NCI-H2227 (cell line): Measurements from ENCODE around the gene TRIM65.
A peak's percentile ranks its signal among the peaks of the same experiment; 100 is the strongest.

Source experiments
- DNase-seq: peaks from one replicate; lab custom pipeline; 2025; ENCODE audit not compliant: unreplicated experiment; lab: John Stamatoyannopoulos, UW

Gene TRIM65

DNA sequence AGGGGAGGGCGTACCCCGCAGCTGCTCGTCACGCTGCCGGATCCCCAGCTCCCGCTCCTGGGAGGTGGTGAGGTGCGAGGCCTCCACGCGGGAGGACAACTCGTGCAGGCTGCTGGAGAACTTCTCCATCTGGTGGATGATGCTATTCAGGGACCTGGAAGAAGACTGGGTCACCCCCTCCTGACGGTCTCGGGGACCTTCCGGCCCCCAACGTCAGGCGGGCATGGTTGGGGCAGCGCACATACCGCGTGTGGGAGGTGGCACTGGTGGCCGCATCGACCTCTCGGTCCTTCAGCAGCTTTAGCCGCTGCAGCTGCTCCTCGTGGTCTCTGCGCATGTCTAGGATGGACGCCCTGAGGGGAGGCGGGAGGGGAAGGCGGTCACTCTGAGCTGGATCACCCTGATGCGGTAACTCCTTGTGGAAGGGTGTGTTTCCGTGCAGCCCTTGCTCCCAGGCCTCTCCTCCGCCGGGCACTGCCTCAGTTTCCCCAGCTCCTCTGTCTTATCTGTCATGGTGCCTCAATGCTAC, 21.2 kb upstream of the TRIM65 start:
- no peak for DNase-seq

DNA sequence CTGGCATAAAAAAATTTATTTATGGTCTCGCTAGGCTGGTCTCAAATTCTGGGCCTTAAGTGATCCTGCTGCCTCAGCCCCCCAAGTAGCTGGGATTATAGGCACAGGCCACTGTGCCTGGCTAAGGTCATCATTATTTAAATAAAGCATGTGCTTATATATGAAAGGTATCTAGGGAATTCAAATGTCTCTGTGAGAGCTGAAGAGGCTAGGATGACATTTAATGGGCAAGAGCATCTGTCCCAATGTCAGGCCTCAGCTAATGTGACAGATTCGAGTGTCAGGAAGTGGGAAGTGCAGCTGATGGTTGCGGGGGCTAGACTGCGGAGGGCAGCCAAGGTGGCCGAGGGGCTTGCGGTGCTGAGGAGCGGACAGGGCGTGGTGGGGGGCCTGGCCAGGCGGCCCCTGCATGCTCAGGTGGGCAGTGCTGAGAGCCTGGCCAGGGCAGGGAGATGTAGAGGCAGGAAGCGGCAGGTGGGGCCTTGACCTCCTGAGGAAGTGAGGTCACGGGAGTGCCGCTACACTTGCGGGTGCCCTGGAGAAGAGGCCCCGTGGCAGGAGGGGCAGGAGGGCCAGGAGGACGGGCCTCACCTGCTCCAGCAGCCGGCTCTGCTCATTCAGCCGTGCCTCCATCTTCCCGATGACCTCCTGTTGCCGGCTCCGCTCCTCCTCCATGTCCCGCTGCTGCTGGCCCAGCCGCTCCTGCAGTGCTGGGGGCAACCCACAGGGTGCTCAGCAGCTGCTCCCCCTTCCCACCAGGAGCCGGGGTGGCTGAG, 20.6 kb upstream of the TRIM65 start:
- no peak for DNase-seq

DNA sequence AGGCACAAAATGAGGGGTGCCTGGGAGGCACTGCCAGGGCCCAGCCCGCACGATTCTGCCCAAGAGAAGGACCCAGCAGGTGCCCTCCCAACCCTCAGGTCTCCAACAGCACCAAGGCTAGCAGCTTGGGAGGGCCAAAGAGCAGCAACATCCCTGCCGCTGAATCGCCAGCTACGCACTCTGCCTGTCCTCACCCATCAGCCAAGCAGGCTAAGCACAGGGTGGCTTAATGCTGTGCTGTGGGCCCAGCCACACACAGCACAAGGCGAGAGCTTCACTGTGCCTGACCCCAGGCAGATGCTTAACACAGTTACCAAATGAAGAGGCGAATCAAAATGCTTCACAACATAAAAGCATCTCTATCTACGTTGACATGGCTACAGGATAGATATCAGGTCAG, 18.5 kb upstream of the TRIM65 start:
- no peak for DNase-seq

DNA sequence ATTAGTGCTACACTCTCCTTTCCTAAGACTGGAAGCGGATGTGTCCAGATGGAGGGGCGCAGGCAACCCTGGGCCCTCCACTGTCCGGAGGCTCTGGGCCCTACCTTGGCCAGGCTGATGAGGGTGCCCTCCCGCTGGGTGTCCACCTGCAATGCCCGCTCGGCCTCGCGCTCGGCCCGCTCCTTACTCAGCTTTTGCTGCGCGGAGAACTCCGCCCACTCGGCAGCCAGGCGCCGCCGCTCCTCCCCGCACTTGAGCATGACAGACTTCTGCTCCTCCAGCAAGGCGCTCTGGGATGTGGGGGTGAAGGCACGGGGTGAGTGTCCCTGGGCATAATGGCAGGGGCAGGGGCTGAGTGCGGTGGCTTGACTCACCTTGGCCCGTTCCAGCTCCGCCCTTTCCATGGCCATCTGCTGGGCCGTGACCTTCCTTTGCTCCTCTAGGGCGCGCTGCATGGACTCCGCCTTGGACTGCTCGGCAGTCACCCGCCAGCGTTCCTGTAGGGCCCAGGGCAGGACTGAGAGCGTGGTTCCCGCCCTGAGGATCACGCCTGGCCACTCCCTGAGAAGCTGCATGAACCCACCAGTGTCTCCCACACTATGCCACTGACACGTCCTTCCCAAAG, 18.0 kb upstream of the TRIM65 start:
- DNase-seq = no peak

DNA sequence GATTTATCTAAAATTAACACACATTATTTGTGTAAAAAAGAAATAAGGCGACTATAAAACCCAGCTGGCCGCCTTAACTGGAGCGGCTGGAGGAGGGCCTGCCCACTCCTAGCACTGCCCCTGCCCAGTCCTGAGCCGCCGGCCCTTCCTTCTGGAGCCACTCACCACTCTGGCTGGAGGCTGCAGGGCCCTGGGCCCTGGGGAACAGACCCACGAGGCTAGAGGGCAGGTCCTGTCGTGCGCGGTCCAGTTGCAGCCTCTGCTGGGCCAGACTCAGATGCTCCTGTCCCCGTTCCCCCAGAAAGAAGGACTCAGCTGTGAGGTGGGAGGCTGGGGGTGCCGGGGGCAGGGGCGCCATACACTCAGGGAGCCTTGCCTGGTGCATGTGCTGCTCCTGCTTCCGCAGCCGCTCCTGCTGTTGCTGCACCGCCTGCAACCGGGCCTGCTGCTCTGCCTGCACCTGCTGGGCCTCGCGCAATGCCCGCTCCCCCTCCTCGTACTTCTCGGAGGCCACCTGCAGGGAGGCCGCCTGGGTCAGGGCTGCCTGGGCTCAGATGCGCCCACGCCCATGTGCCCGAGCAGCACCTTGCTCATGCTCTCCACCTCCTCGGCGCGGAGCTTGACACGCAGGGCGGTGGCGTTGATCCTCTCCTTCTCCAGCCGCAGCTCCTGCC, 16.9 kb upstream of the TRIM65 start:
- no peak for DNase-seq

DNA sequence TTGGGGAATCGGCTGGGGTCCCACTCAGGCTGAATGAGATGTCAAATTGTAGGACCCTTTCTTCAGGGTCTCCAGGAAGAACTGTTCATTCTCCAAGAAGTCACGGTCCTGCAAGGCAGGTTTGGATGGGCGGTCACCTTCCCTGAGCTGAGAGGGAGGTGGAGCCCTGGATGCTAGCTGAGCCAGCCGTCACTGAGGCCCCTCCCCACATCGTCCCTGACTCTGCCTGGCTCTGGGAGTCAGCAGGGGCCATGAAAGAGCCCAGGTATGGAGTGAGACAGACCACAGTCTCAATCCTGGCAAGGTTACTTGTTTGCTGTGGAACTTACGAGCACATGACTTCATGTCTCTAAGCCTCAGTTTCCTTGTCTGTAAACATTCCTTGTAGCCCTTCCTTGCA, 13.9 kb upstream of the TRIM65 start:
- peak; percentile 23 for DNase-seq

DNA sequence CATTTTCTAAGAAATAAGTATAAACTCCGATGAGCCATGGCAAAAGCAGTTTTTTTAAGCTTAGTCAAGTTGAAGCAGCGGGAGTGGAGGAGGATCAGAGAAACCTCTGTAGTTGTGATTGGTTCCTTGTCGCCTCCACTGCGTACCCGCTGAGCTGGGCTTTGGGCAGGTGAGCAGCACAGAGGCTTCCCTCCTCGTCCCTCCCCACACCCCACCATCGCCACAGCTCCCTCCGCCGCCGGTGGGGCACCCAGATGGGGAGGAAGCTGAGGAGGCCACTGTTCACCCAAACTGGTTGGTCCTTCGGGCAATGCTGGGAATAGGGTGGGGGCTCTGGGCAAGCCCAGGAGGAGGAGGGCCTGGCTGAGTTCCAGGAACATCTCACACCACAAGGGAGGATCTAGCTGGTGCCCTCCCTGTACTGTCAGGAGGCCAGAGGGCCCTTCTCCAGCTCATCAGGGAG, 13.1 kb upstream of the TRIM65 start:
- peak; percentile 68 for DNase-seq

DNA sequence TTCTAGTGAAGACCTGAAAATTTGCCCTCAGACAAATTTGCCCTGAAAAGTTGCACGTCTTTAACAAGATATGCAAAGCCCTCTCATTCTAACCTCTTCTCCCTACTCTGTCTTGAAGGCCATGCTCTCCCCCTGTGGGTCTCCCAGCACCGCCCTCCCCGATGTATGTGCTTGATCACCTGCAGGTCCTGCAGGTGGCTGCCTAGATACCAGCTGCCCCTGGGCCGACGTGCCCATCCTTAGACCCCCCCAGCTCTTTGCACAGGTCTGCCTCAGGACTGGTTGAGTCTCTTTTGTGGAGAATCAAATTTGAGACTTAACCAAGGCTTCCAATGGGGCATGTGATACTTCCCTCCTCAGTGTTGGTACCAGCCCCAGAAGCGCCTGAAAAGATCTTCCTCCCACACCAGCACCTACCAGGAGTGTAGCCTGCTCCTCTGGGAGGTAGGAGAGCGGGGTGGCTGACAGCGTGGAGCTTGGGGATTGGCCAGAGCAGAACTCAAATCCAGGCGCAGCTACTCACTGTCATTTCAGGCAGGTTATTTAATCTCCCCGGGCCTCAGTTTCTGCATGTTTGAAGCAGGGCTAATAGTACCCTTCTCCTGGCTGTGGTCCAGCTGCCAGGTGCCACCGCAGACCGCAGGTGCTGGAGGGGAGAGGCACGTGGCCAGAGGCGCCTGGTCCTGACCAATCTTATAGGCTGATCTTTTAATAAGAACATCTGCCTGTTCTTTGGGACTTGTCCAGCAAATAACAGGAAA, 12.5 kb upstream of the TRIM65 start:
- DNase-seq = no peak

DNA sequence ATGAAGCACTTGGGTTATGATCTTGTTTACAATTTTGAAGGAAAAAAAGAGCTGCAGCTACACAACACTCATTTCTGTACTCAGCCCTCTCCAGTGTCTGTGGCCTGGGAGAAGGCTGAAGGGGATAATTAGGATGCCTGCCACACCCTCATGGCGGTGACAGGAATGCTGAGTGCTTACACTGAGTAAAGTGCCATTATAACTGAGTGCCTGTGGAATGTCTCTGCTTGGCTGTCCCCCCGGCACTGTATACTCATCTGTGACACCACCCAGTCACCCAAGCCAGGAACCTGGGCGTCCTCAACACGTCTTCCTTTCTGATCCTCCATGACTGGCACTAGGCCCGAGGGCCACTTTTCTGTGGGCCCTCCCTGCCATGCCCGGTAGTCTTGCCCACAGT, 11.4 kb upstream of the TRIM65 start:
- DNase-seq = peak; percentile 71

DNA sequence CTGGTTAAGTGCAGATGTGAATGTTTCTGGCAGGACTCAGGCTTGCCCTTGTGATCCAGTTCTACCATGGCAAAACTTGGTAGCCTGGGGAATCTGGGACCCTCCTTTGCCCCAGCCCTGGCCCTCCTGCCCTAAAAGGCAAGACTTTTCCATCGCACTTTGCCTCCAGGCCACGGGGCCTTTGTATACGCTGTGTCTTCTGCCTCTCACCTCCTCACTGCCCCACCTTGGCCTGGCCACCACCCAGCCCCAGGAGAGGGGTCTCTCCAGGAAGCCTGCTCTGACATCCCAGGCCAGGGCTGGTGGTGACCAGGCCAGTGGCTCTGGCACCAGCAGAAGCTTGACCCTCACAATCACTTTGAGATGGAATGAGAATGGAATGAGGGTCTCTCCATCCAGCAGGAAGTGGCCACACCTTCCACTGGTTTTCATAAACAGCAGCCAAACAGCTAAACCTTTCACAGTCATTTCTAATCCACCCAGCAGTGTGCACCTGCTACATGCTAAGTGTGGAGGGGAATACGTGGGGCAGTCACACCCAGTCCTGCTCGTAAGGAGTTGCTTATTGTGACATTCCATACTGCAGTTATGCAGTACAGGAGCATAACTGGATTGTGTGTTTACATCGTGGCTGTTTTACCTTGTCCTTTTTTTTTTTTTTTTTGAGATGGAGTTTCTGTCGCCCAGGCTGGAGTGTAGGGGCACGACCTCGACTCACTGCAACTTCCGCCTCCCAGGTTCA, 9.6 kb upstream of the TRIM65 start:
- DNase-seq = no peak

DNA sequence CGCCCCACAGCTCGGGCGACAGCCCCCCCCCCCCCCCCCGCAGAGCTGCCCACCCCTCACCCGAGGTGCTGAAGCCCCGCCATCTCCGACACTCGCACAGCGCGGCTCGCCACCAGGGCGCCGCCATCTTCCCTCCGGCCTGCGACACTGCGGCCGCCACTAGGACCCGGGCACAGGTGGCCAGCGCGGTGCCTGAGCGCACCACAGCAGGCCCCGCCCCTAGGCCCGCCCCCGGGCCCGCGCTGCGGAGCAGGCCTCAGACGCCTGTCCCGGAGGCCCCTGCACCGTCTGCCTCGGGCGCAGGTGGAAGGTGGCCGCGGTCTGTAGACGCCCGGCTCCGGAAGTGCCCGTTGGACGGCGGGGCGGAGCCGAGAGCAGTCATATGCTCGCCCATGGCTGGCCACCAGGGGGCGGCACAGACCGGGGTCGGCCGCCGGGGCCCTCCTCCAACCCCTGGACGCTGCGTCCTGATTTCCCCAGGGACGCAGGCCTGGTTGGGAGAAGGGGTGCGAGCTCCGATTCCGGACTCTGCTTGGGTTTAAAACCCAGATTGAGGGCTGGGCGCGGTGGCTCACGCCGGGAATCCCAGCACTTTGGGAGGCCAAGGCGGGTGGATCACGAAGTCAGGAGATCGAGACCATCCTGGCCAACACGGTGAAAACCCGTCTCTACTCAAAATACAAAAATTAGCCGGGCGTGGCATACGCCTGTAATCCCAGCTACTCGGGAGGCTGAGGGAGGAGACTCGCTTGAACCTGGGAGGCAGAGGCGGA, 8.2 kb upstream of the TRIM65 start, which contains the start of gene MRPL38:
Gene MRPL38, minus strand, starts transcription at position 136 of the 773 bp plus-strand sequence. Its CDS starts 9 bp downstream, at position 127.
- DNase-seq = peak; percentile 98

DNA sequence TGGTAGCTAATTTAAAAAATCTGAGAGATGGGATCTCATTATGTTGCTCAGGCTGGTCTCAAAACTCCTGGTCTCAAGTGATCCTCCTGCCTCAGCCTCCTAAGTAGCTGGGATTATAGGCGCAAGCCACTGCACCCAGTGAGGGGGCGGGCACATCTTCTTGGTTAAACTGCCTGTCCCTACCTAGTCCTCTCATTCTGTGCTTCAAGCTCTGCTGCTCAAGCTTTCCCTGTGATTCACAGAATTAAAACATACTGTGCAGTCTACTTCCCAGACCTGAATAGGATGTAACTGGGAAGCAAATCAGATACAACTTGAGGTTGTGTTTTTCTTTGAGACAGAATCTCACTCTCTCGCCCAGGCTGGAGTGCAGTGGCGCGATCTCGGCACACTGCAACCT, 5.7 kb upstream of the TRIM65 start:
- no peak for DNase-seq

DNA sequence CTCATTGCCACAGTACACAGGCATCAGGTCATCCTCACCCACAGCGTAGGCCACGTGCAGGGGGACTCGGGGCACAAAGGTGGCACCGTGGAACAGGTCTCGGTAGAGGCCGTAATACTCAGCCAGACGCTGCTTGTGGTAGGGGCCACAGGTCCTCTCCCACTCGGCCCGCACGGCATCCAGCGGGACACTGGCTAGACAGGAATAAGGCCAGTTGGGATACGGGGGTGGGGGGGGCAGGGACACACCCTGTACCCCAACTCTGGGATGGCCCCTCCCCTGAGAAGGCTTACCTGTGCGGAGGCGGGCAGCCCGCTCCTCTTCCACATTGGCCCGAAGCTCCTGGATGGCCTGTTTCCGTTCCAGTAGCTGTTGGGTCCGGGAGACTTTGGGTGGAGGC, 5.0 kb upstream of the TRIM65 start:
- no peak for DNase-seq

DNA sequence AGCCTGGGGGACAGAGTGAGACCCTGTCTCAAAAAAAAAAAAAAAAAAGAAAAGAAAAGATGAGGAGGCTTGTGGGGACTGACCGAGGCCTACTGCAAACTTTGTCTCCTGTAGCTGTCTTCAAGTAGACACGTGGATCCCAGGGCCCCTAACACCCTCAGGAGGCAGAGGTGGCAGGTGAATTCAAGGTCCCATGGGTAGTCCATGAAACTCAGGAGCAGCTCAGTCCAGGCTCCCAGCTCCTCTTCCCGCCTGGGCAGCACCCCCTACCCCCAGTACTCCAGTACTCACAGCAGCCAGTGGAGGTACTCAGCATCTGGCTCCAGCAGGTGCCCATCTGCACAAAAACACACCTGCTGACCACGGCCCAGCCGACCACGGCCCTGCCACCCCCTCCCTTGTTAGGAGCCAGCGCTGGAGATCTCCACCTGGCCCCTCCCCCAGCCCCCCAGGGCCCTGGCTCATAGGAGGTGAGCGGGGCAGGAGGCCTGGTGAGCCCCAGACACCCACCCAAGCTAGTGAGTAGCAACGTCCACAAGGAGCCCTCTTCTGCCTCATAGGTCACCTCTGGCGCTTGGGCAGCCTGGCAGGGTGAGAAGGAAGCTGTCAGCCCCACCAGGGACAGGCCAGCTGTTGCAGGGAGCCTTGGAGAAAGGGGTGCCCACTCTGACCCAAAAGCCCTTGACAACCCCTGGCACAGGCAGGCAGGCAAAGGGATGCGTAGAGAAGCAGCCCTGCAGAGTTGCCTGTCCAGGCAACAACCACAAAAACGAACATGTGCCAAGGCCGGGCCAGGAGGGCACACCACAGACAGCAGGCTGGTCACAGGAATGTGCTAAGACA, 4.2 kb upstream of the TRIM65 start:
- no peak for DNase-seq

DNA sequence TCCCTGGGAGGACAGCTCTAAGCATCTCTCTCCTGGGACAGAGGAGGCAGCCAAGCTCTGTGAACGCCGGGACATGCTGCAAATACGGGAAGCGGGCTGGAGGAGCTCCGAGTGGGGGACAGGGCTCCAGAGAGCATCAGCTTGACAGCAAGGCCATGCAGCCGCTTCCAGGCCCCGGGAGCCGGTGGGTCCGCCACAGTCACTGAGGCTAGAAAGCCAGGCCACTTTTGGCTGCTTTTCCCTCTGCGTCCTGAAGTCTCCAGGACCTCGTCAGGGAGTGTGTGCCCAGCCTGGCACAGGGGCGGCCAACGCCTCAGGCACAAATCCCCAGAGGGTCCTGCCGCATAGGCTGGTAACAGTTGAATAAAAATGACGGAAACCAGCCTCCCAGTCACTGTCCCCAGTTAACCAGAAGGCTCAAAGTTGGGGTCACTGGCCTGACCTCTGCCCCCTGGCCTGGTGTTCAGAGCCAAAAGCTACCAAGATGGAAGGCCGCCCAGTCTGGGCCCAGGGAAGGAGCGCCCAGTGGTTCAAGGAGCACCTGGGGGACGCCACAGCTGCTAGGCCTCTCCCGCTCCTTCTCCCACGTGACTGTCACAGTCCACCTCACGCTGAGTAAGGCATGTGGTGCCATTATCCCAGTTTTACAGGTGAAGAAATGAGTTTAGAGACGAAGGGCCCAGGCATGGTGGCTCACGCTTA, 3.2 kb upstream of the TRIM65 start:
- DNase-seq = no peak

DNA sequence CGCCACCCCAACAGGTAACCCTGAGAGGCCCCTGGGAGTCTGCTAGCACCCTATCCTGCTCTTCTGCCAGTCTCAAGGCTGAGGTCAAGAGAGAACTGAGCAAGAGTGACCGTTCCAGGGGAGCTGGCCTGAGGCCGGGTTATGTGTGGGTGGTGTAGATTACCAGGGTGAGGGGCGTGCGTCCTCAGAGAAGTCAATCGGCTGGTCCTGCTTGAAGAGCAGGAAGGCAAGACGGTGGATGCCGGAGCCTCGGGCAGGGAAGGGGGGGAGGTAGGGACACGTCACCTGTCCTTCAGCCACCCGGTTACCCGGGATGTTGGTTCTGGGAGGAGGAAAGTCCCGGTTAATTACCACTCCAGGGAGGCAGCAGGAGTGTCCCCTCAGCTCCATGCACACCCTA, 2.6 kb upstream of the TRIM65 start:
- no peak for DNase-seq

DNA sequence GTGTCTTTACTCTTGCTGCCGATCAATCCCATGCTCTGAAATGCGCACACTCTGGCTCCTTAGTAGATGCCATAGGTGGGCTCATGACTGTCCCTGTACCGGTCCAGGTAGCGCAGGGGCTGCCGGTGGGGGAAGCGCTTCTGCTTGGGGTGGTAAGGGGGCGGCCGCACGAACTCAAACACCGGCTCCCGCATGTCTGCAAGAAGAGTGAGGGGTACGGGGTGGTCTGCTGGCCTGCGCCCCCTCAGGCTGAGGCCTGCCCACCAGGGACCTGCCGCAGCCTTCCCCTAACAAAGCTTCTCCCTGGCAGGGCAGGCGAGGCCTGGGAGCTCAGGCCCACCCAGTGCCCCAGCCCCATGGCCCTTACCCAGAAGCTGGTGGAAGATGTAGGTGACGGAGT, 2.0 kb upstream of the TRIM65 start:
- no peak for DNase-seq

DNA sequence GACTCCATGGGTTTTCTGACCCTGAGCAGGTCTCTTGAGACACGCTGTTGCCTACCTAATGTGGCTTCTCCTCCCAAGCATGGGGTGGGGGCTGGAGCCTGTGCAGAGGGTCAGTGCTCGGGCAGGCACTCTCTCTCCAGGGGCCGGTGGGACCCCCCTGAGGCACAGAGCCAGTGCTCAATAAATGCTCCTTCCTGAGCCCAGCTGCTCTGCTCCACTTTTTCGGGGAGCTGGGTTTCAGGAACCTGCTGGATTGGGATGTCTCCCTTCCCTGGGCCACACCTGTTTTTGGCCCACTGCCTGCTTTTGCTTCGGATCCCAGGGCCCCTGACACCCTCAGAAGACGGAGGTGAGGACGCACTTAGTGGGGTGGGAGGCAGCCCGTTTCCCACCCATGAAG, 1.3 kb upstream of the TRIM65 start:
- no peak for DNase-seq
